Activated CD8-positive, alpha-beta T cell treated with anti-CD3 and anti-CD28 coated beads for 36 hours (primary cell): ENCODE data around the gene SMURF1. TPM values are rescaled to one million over a fixed set of nuclear protein-coding genes. Genes with fewer than 3 reads are reported as not detected.

ENCODE experiments used
- ATAC-seq: fragments of 200-7000 bp; cut with Tn5 transposase; one replicate; pipeline ENCODE4 v1.10.0; 2021; ENCODE audit warnings: mild to moderate bottlenecking, moderate library complexity
- CTCF ChIA-PET: fragments of 350-600 bp; sonication (Branson Sonifier 250); formaldehyde crosslinking; loops from one replicate; lab custom pipeline; 2021; ENCODE audit warnings: antibody characterized with exemption; lab: Charles Lee
- POLR2A ChIA-PET: fragments of 350-600 bp; sonication (Branson Sonifier 250); formaldehyde crosslinking; loops from one replicate; lab custom pipeline; 2021; ENCODE audit warnings: antibody characterized with exemption; lab: Charles Lee
- DNase-seq: peaks from one replicate; pipeline ENCODE4 v3.0.0-alpha.2; 2020
- H3K27ac Mint-ChIP-seq: one replicate; pipeline ENCODE4 v1.8.0; 2021; ENCODE audit warnings: mild to moderate bottlenecking, mixed read lengths
- H3K27me3 Mint-ChIP-seq: one replicate; pipeline ENCODE4 v1.8.0; 2021; ENCODE audit warnings: mixed read lengths
- H3K36me3 Mint-ChIP-seq: one replicate; pipeline ENCODE4 v1.8.0; 2021; ENCODE audit warnings: low read depth, mixed read lengths
- H3K4me1 Mint-ChIP-seq: one replicate; pipeline ENCODE4 v1.8.0; 2021; ENCODE audit warnings: low read depth, mixed read lengths
- H3K4me3 Mint-ChIP-seq: one replicate; pipeline ENCODE4 v1.8.0; 2021; ENCODE audit warnings: mild to moderate bottlenecking, moderate library complexity, mixed read lengths
- H3K9me3 Mint-ChIP-seq: one replicate; pipeline ENCODE4 v1.8.0; 2021; ENCODE audit warnings: mixed read lengths
- intact Hi-C: fragments of 100-400 bp; cut with micrococcal nuclease; formaldehyde crosslinking; loops from one replicate; pipeline ENCODE4 v1.10.0; 2022
- total RNA-seq, 2 experiments: library from RNA; stranded (reverse); gene quantifications; one replicate each; pipeline ENCODE4 v1.2.3, GENCODE V29; 2021
- TF ChIP-seq, protein P1 (sequence below): fragments of 200-600 bp; IDR thresholded peaks from one replicate; pipeline ENCODE4 v1.8.0; 2022; ENCODE audit warnings: antibody characterized with exemption, mild to moderate bottlenecking

The SMURF1 gene
- total RNA-seq, 2 experiments from 2014 or later, result 8.3 to 9.4 TPM

DNA sequence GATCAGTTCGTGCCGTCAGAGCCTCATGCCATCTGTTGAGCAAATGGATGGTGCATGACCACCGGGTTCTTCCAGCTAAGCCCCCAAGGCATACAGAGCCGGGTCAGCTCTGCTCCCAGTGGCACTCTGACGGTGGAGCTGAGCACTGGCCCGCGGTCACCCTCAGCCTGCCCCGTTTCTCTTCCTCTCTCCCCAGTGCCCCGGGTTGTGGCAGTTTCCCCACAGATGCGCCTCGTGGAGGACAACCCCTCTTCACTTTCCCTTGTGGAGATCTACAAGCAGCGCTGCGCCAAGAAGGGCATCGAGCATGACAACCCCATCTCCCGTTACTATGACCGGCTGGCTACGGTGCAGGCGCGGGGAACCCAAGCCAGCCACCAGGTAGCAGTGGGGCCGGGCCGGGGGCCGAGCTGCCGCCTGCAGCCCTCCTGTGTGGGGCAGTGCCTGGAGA, 135.7 kb downstream of the SMURF1 start:
- intact Hi-C loops, result no loop called here
- no peak for ATAC-seq
- H3K4me1 Mint-ChIP-seq, result no peaks in the 10 kb centered on the region
- peaks cover 54% of the 10 kb centered on the region for H3K36me3 Mint-ChIP-seq
- CTCF ChIA-PET, result no interaction called here
- no peaks in the 10 kb centered on the region for H3K27me3 Mint-ChIP-seq
- DNase-seq, result no peak
- H3K9me3 Mint-ChIP-seq, result no peaks in the 10 kb centered on the region
- no peak overlapping the region for H3K4me3 Mint-ChIP-seq
- H3K27ac Mint-ChIP-seq, result no peak overlapping the region
- POLR2A ChIA-PET, result interaction anchor here (0.6 kb wide), 1 partner anchor 19 kb away, joined by 3 read pairs; no protein-coding TSS in a partner anchor
- TF ChIP-seq, protein P1, sequence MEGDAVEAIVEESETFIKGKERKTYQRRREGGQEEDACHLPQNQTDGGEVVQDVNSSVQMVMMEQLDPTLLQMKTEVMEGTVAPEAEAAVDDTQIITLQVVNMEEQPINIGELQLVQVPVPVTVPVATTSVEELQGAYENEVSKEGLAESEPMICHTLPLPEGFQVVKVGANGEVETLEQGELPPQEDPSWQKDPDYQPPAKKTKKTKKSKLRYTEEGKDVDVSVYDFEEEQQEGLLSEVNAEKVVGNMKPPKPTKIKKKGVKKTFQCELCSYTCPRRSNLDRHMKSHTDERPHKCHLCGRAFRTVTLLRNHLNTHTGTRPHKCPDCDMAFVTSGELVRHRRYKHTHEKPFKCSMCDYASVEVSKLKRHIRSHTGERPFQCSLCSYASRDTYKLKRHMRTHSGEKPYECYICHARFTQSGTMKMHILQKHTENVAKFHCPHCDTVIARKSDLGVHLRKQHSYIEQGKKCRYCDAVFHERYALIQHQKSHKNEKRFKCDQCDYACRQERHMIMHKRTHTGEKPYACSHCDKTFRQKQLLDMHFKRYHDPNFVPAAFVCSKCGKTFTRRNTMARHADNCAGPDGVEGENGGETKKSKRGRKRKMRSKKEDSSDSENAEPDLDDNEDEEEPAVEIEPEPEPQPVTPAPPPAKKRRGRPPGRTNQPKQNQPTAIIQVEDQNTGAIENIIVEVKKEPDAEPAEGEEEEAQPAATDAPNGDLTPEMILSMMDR, result no peak

DNA sequence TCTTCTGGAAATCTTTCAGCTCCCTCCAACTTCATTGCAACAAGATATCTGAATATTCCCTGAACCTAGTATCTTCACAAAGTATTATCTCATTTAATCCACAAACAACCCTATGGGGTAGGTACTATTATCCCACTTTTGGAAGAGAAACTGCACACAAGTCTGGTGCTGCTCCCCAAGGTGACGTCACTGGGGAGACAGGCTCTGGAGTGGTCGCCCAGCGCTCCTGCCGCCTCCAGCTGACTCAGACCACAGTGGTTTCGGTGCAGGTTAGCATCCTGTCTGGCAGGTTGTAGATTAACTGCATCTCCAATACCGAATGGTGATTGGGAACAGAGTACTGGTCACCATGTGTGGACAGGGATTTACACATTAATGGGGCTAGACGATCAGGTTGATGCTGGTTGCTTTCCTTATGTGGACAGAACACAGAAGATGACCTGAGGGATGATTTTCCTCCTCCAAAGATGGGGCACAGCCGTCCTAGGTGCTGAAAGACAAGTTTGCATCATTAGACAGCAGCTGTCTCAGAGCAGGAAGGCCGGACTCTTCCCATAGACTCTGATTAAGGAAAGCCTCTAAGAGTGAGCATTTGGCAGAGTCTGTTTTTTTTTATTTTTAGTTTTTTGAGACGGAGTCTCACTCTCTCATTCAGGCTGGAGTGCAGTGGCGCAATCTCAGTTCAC, 137.0 kb downstream of the SMURF1 start:
- ChIA-PET POLR2A (no interaction called here), CTCF (interaction anchor here (0.9 to 1.4 kb wide), 2 partner anchors 33 to 304 kb away, joined by 3 to 5 read pairs; no protein-coding TSS in a partner anchor)
- H3K27ac Mint-ChIP-seq, result no peak overlapping the region
- H3K27me3 Mint-ChIP-seq, result no peaks in the 10 kb centered on the region
- no peaks in the 10 kb centered on the region for H3K9me3 Mint-ChIP-seq
- ATAC-seq (no peak), DNase-seq (no peak)
- H3K4me3 Mint-ChIP-seq, result no peak overlapping the region
- intact Hi-C loops, result no loop called here
- H3K36me3 Mint-ChIP-seq, result peaks cover 55% of the 10 kb centered on the region
- peaks cover 9% of the 10 kb centered on the region for H3K4me1 Mint-ChIP-seq
- TF ChIP-seq, protein P1, result no peak

DNA sequence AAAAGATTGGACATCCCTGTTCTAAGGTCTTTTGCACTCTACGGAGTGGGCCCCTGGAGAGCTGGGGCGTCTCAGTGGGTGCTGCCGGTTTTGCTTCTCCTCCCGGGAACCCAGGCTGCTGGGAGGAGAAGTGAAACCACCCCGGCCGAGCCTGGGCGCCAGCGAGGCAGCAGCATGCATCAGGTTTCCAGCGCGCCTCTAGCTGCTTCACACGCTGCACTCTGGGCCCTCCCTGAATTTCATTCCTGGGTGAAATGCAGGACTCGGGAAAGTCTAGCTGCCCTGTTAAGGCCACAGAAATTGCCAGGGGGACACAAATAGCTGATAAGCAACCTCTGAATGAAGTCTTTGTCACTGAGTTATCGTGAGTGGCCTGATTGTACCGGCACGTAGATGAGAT, 138.1 kb downstream of the SMURF1 start:
- Mint-ChIP-seq H3K9me3 (no peaks in the 10 kb centered on the region), H3K27ac (no peak overlapping the region), H3K4me3 (no peak overlapping the region), H3K27me3 (no peaks in the 10 kb centered on the region), H3K36me3 (peaks cover 51% of the 10 kb centered on the region), H3K4me1 (peaks cover 20% of the 10 kb centered on the region)
- TF ChIP-seq, protein P1, result no peak
- CTCF ChIA-PET, result interaction anchor here (0.6 to 1.4 kb wide), 3 partner anchors 9 to 305 kb away, joined by 3 to 5 read pairs (median 3); no protein-coding TSS in a partner anchor
- intact Hi-C loops, result no loop called here
- POLR2A ChIA-PET, result interaction anchor here (0.5 kb wide), 1 partner anchor 382 kb away, joined by 3 read pairs; no protein-coding TSS in a partner anchor
- no peak for ATAC-seq
- no peak for DNase-seq

DNA sequence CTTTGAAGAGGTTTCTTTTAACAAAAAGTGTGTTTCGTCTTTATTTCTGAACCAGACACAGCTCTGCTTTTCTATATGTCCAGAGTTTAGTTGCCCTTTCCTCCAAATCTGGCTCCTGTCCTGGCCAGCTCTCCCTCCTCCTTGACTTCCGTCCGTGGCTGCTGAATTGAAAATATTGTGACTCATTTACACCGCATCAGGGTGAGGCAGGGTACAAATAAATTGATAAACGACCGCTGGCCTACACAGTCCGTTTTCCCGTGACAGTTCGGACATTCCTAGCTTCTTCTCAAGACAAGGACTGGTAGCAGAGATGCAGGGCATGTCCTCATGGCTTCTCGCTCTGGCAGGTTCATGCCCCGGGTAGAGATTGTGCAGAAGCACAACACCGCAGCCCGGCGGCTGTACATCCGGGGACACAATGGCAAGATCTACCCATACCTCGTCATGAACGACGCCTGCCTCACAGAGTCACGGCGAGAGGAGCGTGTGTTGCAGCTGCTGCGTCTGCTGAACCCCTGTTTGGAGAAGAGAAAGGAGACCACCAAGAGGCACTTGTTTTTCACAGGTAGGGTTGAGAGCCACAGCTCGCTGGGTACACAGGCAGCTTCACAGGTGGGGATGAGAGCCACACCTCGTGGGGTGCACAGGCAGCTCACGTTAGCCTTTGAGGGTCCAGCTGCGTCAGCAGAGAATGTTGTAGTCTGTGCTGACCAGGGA, 139.0 kb downstream of the SMURF1 start:
- peaks cover 46% of the 10 kb centered on the region for H3K36me3 Mint-ChIP-seq
- H3K4me1 Mint-ChIP-seq, result peaks cover 24% of the 10 kb centered on the region
- ATAC-seq (no peak), DNase-seq (no peak)
- CTCF ChIA-PET, result interaction anchor here (0.6 to 1.4 kb wide), 2 partner anchors 8 to 35 kb away, joined by 3 to 5 read pairs; no protein-coding TSS in a partner anchor
- POLR2A ChIA-PET, result interaction anchor here (1.0 to 1.2 kb wide), 2 partner anchors 8 to 30 kb away, joined by 3 read pairs; no protein-coding TSS in a partner anchor
- H3K27me3 Mint-ChIP-seq, result no peaks in the 10 kb centered on the region
- intact Hi-C loops, result no loop called here
- no peak overlapping the region for H3K4me3 Mint-ChIP-seq
- TF ChIP-seq, protein P1, result no peak
- H3K27ac Mint-ChIP-seq, result no peak overlapping the region
- no peaks in the 10 kb centered on the region for H3K9me3 Mint-ChIP-seq
